Activated naive CD4-positive, alpha-beta T cell treated with anti-CD3 and anti-CD28 coated beads, Interleukin-2, amount 10 ng/mL, durations not matched to agents 7 days and 5 days (primary cell): Measurements from ENCODE around the gene TBC1D22A.

Experiments used
- CTCF ChIA-PET: fragments of 350-600 bp; sonication (Branson Sonifier 250); formaldehyde crosslinking; loops from one replicate; lab custom pipeline; 2021; ENCODE audit warnings: antibody characterized with exemption; lab: Charles Lee
- DNase-seq: peaks from one replicate; pipeline ENCODE4 v3.0.0-alpha.2; 2020
- H3K27ac Mint-ChIP-seq: one replicate; pipeline ENCODE4 v1.8.0; 2021; ENCODE audit warnings: mild to moderate bottlenecking, moderate library complexity, mixed read lengths
- H3K27me3 Mint-ChIP-seq: one replicate; pipeline ENCODE4 v1.8.0; 2021; ENCODE audit warnings: mild to moderate bottlenecking, mixed read lengths
- H3K36me3 Mint-ChIP-seq: one replicate; pipeline ENCODE4 v1.8.0; 2021; ENCODE audit warnings: mixed read lengths
- H3K4me1 Mint-ChIP-seq: one replicate; pipeline ENCODE4 v1.8.0; 2021; ENCODE audit warnings: mixed read lengths
- H3K4me3 Mint-ChIP-seq: one replicate; pipeline ENCODE4 v1.8.0; 2021; ENCODE audit warnings: mild to moderate bottlenecking, moderate library complexity, mixed read lengths
- H3K9me3 Mint-ChIP-seq: one replicate; pipeline ENCODE4 v1.8.0; 2021; ENCODE audit warnings: mixed read lengths

Gene TBC1D22A

DNA sequence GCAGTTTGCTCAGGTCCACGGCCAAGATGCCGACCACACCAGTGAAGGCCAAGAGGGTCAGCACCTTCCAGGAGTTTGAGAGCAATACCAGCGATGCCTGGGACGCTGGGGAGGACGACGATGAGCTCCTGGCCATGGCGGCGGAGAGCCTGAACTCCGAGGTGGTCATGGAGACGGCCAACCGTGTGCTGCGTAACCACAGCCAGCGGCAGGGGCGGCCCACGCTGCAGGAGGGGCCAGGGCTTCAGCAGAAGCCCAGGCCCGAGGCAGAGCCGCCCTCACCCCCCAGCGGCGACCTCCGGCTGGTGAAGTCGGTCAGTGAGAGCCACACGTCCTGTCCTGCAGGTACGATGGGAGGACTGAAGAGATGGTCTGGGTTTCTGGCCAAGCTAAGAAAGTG, 31.0 kb downstream of the TBC1D22A start:
- peaks cover 36% of the 10 kb centered on the region for H3K36me3 Mint-ChIP-seq
- no peak overlapping the region for H3K4me3 Mint-ChIP-seq
- H3K4me1 Mint-ChIP-seq, result peaks cover 49% of the 10 kb centered on the region
- H3K9me3 Mint-ChIP-seq, result no peaks in the 10 kb centered on the region
- H3K27me3 Mint-ChIP-seq, result no peaks in the 10 kb centered on the region
- DNase-seq, result no peak
- CTCF ChIA-PET, result interaction anchor here (1.0 to 6.1 kb wide), 2 partner anchors 10 to 35 kb away, joined by 4 to 36 read pairs; no protein-coding TSS in a partner anchor
- peak overlapping the region; percentile 100 for H3K27ac Mint-ChIP-seq

- CTCF ChIA-PET, result interaction anchor here (1.0 to 6.1 kb wide), 2 partner anchors 9 to 36 kb away, joined by 4 to 36 read pairs; no protein-coding TSS in a partner anchor
- Mint-ChIP-seq H3K9me3 (no peaks in the 10 kb centered on the region), H3K27me3 (no peaks in the 10 kb centered on the region), H3K27ac (peak overlapping the region; percentile 67), H3K4me1 (peaks cover 45% of the 10 kb centered on the region), H3K4me3 (no peak overlapping the region), H3K36me3 (peaks cover 37% of the 10 kb centered on the region)
- DNase-seq, result no peak
Measured at GRCh38 chr22:46794067-46794466, 31.6 kb downstream of the TBC1D22A start.

- H3K27ac Mint-ChIP-seq, result peak overlapping the region; percentile 67
- no peaks in the 10 kb centered on the region for H3K9me3 Mint-ChIP-seq
- H3K27me3 Mint-ChIP-seq, result no peaks in the 10 kb centered on the region
- no peak overlapping the region for H3K4me3 Mint-ChIP-seq
- peaks cover 41% of the 10 kb centered on the region for H3K4me1 Mint-ChIP-seq
- CTCF ChIA-PET, result interaction anchor here (1.4 to 6.1 kb wide), 2 partner anchors 9 to 32 kb away, joined by 4 to 36 read pairs; partner anchors contain the start of gene TBC1D22A
- DNase-seq, result no peak
- peaks cover 36% of the 10 kb centered on the region for H3K36me3 Mint-ChIP-seq
Measured at GRCh38 chr22:46794491-46794890, 32.0 kb downstream of the TBC1D22A start.

DNA sequence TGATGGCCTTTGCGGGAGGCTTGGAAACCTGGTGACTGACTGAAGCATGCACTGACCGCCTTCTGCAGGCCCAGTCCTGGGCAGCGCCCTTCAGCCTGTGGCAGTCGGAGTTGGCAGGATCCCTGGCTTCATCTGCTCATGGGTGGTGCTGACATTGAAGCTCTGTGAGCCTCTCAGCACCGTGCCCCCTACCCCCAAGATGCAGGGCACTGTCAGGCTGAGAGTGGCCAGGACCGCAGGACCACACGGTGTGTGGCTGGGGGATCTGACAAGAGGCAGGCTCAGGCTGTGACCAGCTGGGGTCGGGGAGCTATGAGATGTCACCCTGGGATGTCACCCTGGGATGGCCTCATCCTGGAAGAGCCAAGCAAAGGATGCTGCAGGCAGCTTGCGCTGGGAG, 32.7 kb downstream of the TBC1D22A start:
- peak overlapping the region; percentile 33 for H3K27ac Mint-ChIP-seq
- peaks cover 40% of the 10 kb centered on the region for H3K4me1 Mint-ChIP-seq
- no peaks in the 10 kb centered on the region for H3K9me3 Mint-ChIP-seq
- CTCF ChIA-PET, result interaction anchor here (1.4 to 6.1 kb wide), 3 partner anchors 8 to 36 kb away, joined by 4 to 36 read pairs (median 10); partner anchors contain the start of gene TBC1D22A
- H3K36me3 Mint-ChIP-seq, result peaks cover 41% of the 10 kb centered on the region
- no peak overlapping the region for H3K4me3 Mint-ChIP-seq
- H3K27me3 Mint-ChIP-seq, result no peaks in the 10 kb centered on the region
- DNase-seq, result no peak

DNA sequence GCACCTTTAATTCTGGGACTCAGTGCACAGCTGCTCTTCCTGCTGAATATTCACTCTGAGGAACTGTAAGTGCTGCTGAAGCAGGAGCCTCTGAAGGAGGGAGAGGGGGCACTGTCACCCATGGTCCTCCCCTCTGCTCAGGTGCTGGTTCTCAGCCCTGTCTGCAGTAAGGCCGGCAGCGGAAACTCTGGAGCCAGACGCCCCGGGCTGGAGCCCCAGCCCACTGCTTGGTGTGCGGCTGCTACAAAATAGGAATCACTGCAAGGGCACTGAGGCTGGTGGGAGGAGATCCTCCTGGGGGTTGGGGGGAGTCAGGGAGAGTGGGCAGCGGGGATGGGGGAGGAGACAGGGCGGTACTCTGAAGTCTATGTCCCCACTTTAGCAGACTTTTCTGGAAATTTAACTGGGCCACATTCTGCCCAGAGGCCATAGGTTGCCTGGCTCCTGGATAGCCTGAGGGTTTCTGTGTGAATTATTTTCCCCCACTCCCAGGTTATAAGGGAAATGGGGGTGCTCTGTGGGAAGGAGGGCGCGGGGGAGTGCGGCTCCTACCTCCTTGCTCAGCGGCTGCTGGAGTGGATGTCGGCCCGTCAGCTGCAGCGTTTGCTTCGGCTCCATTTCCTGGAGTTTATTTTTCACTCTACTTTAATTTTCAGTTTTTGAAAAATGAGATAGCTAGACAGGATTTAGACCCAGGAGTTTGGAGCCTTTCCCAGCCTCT, 33.6 kb downstream of the TBC1D22A start:
- Mint-ChIP-seq H3K9me3 (no peaks in the 10 kb centered on the region), H3K27me3 (no peaks in the 10 kb centered on the region), H3K27ac (peak overlapping the region; percentile 52), H3K4me1 (peaks cover 32% of the 10 kb centered on the region), H3K36me3 (peaks cover 47% of the 10 kb centered on the region), H3K4me3 (no peak overlapping the region)
- CTCF ChIA-PET, result interaction anchor here (1.0 to 6.1 kb wide), 4 partner anchors 7 to 114 kb away, joined by 4 to 36 read pairs (median 7); partner anchors contain the start of gene TBC1D22A
- no peak for DNase-seq

- peaks cover 25% of the 10 kb centered on the region for H3K4me1 Mint-ChIP-seq
- no peak overlapping the region for H3K27ac Mint-ChIP-seq
- no peaks in the 10 kb centered on the region for H3K27me3 Mint-ChIP-seq
- CTCF ChIA-PET, result interaction anchor here (1.0 to 11.1 kb wide), 3 partner anchors 37 to 114 kb away, joined by 4 to 159 read pairs (median 10); partner anchors contain the start of gene TBC1D22A
- H3K4me3 Mint-ChIP-seq, result no peak overlapping the region
- DNase-seq, result no peak
- no peaks in the 10 kb centered on the region for H3K9me3 Mint-ChIP-seq
- H3K36me3 Mint-ChIP-seq, result peaks cover 45% of the 10 kb centered on the region
Measured at GRCh38 chr22:46796566-46797195, 34.2 kb downstream of the TBC1D22A start.

GRCh38 chr22:46797355-46797754, 34.9 kb downstream of the TBC1D22A start:
- Mint-ChIP-seq H3K27ac (no peak overlapping the region), H3K4me1 (peaks cover 23% of the 10 kb centered on the region), H3K9me3 (no peaks in the 10 kb centered on the region), H3K36me3 (peaks cover 52% of the 10 kb centered on the region), H3K27me3 (no peaks in the 10 kb centered on the region), H3K4me3 (no peak overlapping the region)
- no peak for DNase-seq
- CTCF ChIA-PET, result interaction anchor here (0.6 to 11.1 kb wide), 2 partner anchors 9 to 38 kb away, joined by 3 to 159 read pairs; partner anchors contain the start of gene TBC1D22A

DNA sequence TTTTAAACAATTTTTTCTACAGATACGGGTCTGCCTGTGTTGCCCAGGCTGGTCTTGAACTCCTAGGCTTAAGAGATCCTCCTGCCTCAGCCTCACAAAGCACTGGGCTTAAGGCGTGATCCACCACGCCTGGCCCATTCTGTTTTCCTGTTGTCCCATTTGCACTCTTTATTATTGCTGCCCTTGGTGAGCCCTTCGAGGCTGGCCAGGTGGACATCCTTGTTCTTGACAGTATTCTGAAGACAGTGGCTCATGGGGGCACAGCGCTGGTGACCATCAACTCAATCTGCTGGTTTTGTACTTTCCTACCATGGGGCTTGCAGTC, 35.6 kb downstream of the TBC1D22A start:
- Mint-ChIP-seq H3K27ac (no peak overlapping the region), H3K36me3 (peaks cover 53% of the 10 kb centered on the region)
- CTCF ChIA-PET, result interaction anchor here (0.6 to 11.1 kb wide), 3 partner anchors 8 to 150 kb away, joined by 3 to 159 read pairs (median 3); partner anchors contain the start of gene TBC1D22A

GRCh38 chr22:46798366-46799350, 36.2 kb downstream of the TBC1D22A start:
- peaks cover 52% of the 10 kb centered on the region for H3K36me3 Mint-ChIP-seq

More for the DNA sequence above, 35.6 kb downstream of the TBC1D22A start:
- Mint-ChIP-seq H3K9me3 (no peaks in the 10 kb centered on the region), H3K4me1 (peaks cover 20% of the 10 kb centered on the region), H3K4me3 (no peak overlapping the region), H3K27me3 (no peaks in the 10 kb centered on the region)
- no peak for DNase-seq

DNA sequence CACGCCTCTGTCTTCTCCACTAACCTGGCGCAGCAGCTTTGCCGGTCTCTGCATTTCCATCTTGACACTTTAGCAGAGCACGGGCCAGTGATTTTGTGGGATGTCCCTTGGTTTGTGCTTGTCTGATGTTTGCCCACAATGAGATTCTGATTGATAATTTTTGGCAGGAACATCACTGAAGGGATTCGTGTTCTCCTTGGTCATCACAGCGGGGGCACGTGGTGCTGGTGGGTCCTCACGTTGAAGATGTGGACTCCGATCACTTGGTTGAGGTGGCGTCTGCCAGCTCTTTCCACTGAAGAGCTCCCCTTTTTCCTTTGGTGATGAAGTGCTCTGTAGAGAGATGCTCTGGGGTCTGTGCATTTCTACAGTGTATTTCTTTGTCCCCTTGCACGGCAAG, 37.2 kb downstream of the TBC1D22A start:
- CTCF ChIA-PET, result interaction anchor here (1.3 to 11.1 kb wide), 2 partner anchors 41 to 432 kb away, joined by 3 to 159 read pairs; partner anchors contain the start of gene TBC1D22A
- Mint-ChIP-seq H3K9me3 (no peaks in the 10 kb centered on the region), H3K4me1 (peaks cover 17% of the 10 kb centered on the region), H3K36me3 (peaks cover 53% of the 10 kb centered on the region), H3K27ac (no peak overlapping the region), H3K27me3 (no peaks in the 10 kb centered on the region), H3K4me3 (no peak overlapping the region)
- DNase-seq, result no peak

More at GRCh38 chr22:46798366-46799350, 36.2 kb downstream of the TBC1D22A start:
- DNase-seq, result peak; percentile 79
- Mint-ChIP-seq H3K9me3 (no peaks in the 10 kb centered on the region), H3K27ac (peak overlapping the region; percentile 78), H3K4me3 (no peak overlapping the region), H3K4me1 (peaks cover 21% of the 10 kb centered on the region), H3K27me3 (no peaks in the 10 kb centered on the region)
- CTCF ChIA-PET, result interaction anchor here (0.7 to 11.1 kb wide), 5 partner anchors 15 to 431 kb away, joined by 3 to 159 read pairs (median 3); partner anchors contain the start of gene TBC1D22A

DNA sequence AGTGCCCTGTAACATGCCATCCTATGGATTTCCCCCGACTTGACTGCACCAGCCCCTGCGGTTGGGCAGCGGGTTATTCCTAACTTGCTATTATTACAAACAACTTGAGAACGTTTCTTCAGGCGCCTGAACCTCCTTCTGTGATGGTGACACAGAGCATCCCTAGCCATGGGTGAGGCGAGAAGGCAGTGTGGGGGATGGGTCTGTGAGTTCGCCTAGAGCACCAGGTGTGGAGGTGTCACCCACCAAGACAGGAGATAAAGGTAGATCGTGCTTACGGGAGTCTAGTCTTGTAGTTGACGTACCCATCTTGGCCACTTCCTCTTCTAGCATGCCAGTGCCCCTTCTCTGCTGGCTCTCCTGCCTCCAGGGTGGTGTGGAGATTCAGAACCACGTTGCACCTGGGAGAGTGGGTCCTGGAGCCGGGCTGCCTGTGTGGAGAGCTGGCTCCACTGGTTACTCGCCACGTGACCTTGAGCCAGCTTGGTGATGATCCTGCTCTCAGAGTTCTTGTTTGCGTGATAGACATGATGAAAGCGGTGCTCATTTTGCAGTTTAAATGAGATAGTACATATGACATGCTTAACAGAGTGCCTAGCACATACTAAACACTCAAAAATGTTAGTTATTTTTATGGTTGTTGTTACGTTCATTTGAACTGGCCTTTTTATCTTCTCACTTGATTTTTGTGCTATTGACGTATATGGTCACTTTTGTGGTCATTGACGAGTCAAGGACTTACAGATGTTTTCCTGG, 37.8 kb downstream of the TBC1D22A start:
- Mint-ChIP-seq H3K27me3 (no peaks in the 10 kb centered on the region), H3K27ac (no peak overlapping the region), H3K9me3 (no peaks in the 10 kb centered on the region), H3K36me3 (peaks cover 55% of the 10 kb centered on the region), H3K4me3 (no peak overlapping the region), H3K4me1 (peaks cover 20% of the 10 kb centered on the region)
- CTCF ChIA-PET, result interaction anchor here (3.8 to 11.1 kb wide), 2 partner anchors 41 to 237 kb away, joined by 23 to 159 read pairs; partner anchors contain the start of gene TBC1D22A
- no peak for DNase-seq

DNA sequence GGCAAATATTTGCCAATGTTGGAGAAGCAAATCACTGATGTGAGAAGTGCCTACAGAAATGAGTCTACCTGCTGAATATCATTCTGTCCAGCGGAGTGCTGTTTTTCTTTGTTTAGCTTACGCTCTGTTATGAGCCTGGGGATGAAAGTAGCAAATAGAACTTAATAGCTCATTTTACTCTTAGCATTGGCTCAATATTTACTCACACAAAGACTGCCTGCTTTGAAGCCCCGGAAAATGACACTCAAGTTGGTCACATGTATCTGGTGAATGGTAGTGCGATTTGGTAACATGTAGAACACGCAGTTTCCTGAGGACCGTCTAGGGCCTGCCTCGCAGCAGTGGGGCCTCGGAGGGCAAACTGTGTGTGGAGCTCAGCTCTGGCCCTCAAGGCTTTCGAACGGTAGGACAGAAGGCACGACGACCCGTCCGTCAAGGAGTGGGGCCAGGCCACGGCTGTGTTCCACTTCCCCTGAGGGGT, 38.9 kb downstream of the TBC1D22A start:
- H3K4me1 Mint-ChIP-seq, result peaks cover 26% of the 10 kb centered on the region
- H3K36me3 Mint-ChIP-seq, result peaks cover 58% of the 10 kb centered on the region

More for the DNA sequence above, 38.9 kb downstream of the TBC1D22A start:
- no peak overlapping the region for H3K4me3 Mint-ChIP-seq
- no peak overlapping the region for H3K27ac Mint-ChIP-seq
- no peak for DNase-seq
- H3K9me3 Mint-ChIP-seq, result no peaks in the 10 kb centered on the region
- no peaks in the 10 kb centered on the region for H3K27me3 Mint-ChIP-seq
- CTCF ChIA-PET, result interaction anchor here (1.4 to 11.1 kb wide), 5 partner anchors 15 to 240 kb away, joined by 3 to 159 read pairs (median 6); partner anchors contain the start of gene TBC1D22A
